GM12873 (cell line): ENCODE results near the gene AMBN.

Experiments used
- CTCF ChIP-seq: IDR thresholded peaks from 2 replicates; pipeline ENCODE4 v1.5.1; 2012; ENCODE audit warnings: low read depth, mild to moderate bottlenecking, moderate library complexity, low read length, control low read depth; ENCODE audit not compliant: insufficient read depth; ENCODE audit errors: missing control alignments

Gene AMBN

GRCh38 chr4:70640192-70640591 is 48.1 kb downstream of the AMBN start:
- no peak for TF ChIP-seq CTCF

- TF ChIP-seq CTCF, result peak; percentile 46
Measured at GRCh38 chr4:70651864-70652506, 59.9 kb downstream of the AMBN start.

GRCh38 chr4:70654605-70655011 is 62.6 kb downstream of the AMBN start:
- TF ChIP-seq CTCF, result no peak
